H1 (cell line): ENCODE data around the gene MGLL. TPM values are rescaled to one million over a fixed set of nuclear protein-coding genes. Genes with fewer than 3 reads are reported as not detected.

Experiments used
- polyA plus RNA-seq, 7 experiments: library from polyadenylated mRNA; depleted of rRNA in 3 of 7; stranded (reverse) in 5 of 7; unstranded in 2 of 7; fragments of >200 nt in 5 of 7; fragments of 200-250 nt in 2 of 7; gene quantifications; 1 replicate in 5 of 7; 2 replicates in 1 of 7; 4 replicates in 1 of 7; pipeline versions ENCODE4 v1.2.1 to v1.2.3, GENCODE V29; 2011 to 2013; ENCODE audit warnings: missing spikeins in 2 of 7, mixed read lengths in 2 of 7
- total RNA-seq: library from RNA; stranded (reverse); fragmentation: NEBNext Ultra II Directional; extraction: Animal tissue kit (Norgen Biotek cat#: 25700); gene quantifications from 2 replicates; pipeline ENCODE4 v1.2.1, GENCODE V29; 2021
- TF ChIP-seq, protein P1 (sequence below), 3 experiments: IDR thresholded peaks; 1 replicate in 2 of 3; 2 replicates in 1 of 3; pipeline versions ENCODE4 v1.5.1 to v1.6.1; 2011; ENCODE audit warnings: low read length in 3 of 3, mild to moderate bottlenecking in 3 of 3, inconsistent platforms in 2 of 3, low read depth in 1 of 3, moderate library complexity in 1 of 3; ENCODE audit not compliant: insufficient read depth in 1 of 3; ENCODE audit errors: control extremely low read depth in 1 of 3

MGLL gene
- total and polyA plus RNA-seq, 2 of the 8 experiments (the other 6 are each of a cell fraction or from before 2014, with no cell fraction given): 0.05 to 0.34 TPM

DNA sequence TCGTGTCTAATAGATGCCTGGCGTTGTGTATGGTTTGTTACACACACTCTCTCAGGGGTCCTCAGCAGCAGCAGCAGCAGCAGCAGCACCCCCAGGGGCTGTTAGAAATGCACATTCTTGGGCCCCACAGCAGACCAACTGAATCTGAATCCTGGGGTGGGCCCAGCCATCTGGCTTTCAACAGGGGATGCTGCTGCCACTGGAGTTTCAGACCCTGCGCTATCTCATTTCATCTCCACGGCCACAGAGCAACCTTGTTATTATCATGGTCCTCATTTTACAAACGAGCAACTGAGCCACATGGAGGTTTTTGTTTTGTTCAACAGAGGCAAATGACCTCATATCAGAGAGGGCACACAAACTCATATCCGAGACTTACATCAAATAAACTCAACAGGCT lies 47.7 kb downstream of the MGLL start (continued):
- TF ChIP-seq, protein P1, sequence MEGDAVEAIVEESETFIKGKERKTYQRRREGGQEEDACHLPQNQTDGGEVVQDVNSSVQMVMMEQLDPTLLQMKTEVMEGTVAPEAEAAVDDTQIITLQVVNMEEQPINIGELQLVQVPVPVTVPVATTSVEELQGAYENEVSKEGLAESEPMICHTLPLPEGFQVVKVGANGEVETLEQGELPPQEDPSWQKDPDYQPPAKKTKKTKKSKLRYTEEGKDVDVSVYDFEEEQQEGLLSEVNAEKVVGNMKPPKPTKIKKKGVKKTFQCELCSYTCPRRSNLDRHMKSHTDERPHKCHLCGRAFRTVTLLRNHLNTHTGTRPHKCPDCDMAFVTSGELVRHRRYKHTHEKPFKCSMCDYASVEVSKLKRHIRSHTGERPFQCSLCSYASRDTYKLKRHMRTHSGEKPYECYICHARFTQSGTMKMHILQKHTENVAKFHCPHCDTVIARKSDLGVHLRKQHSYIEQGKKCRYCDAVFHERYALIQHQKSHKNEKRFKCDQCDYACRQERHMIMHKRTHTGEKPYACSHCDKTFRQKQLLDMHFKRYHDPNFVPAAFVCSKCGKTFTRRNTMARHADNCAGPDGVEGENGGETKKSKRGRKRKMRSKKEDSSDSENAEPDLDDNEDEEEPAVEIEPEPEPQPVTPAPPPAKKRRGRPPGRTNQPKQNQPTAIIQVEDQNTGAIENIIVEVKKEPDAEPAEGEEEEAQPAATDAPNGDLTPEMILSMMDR (IDR thresholded peaks at IDR 0.05; ENCODE audit: control extremely low read depth in 1 of 3, insufficient read depth in 1 of 3, low read depth in 1 of 3, low read length in 3 of 3): no peak
